GM18505 (cell line): ENCODE results near the gene SGCG.
"Not testable (repeated sequence)": the region's sequence is repeated elsewhere in the genome, so short reads cannot be mapped to it uniquely, and the experiment has no call there.

Source experiments
- ATAC-seq: cut with Tn5 transposase; IDR thresholded peaks from one replicate; pipeline ENCODE4 v1.9.1; 2021; ENCODE audit not compliant: unreplicated experiment
- POLR2A ChIP-seq: IDR thresholded peaks from 4 replicates; pipeline ENCODE4 v1.6.1; 2011; ENCODE audit warnings: borderline replicate concordance; ENCODE audit not compliant: insufficient read depth, insufficient read length; ENCODE audit errors: extremely low read depth

Gene SGCG

DNA sequence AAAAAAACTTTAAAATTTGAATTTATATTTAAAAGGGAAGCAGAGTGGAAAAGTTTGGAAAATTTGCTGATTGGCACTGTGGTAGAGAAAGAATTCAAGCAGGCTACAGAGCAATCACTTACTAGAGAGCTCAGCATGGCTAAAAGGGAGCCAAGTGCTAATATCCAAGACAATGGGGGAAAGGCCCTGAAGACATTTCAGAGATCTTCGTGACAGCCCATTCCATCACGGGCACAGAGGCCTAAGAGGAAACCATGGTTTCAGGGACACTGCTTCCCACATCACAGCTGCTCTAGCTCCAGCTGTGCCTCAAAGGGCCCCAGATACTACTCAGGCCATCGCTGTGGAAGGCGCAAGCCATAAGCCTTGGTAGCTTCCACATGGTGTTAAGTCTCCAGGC lies 73.7 kb downstream of the SGCG start:
- TF ChIP-seq POLR2A, result no peak
- no peak for ATAC-seq

DNA sequence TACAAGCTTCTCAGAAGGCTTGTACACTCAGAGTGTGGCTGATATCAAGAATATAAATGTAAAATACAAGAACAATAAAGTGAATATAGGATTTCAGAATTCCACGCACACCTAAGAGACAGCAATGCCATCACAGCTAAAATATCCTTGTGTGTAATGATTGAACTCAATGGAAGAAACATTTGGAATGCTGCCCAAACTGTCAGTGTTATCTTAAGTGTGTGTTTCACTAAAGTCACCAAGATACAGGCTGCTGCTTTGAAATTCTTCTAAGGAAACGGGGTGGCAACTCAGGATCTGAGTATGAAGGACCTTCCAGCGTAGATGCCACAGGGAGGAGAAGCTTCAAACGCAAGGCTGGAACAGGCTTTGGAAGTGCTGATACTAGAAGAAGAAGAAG lies 86.8 kb downstream of the SGCG start:
- TF ChIP-seq POLR2A, result no peak
- no peak for ATAC-seq

GRCh38 chr13:23268441-23268840 lies 87.7 kb downstream of the SGCG start:
- TF ChIP-seq POLR2A, result no peak
- ATAC-seq, result peak; percentile 88

GRCh38 chr13:23271331-23271730 lies 90.6 kb downstream of the SGCG start:
- TF ChIP-seq POLR2A, result no peak
- no peak for ATAC-seq

- no peak for TF ChIP-seq POLR2A
- no peak for ATAC-seq
These were observed 92.7 kb downstream of the SGCG start for GRCh38 chr13:23273498-23273897.

DNA sequence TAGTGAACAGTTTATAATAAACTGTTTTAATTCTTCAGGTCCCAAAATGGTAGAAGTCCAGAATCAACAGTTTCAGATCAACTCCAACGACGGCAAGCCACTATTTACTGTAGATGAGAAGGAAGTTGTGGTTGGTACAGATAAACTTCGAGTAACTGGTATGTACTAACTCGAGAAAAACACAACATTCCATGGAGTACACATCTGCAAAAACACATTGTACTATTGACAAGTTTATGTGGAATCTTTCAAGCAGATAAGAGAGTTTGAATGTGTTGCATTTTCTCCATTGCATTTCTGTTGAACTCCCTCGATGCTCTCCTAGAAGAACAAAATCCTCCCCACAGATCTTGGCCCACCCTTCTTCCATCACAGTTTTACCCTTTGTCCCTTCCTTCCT lies 98.5 kb downstream of the SGCG start:
- ATAC-seq, result no peak
- TF ChIP-seq POLR2A, result no peak

- TF ChIP-seq POLR2A, result no peak
- no peak for ATAC-seq
These were observed 107.8 kb downstream of the SGCG start for GRCh38 chr13:23288564-23288963.

GRCh38 chr13:23288995-23289394 lies 108.2 kb downstream of the SGCG start:
- no peak for ATAC-seq
- TF ChIP-seq POLR2A, result no peak

DNA sequence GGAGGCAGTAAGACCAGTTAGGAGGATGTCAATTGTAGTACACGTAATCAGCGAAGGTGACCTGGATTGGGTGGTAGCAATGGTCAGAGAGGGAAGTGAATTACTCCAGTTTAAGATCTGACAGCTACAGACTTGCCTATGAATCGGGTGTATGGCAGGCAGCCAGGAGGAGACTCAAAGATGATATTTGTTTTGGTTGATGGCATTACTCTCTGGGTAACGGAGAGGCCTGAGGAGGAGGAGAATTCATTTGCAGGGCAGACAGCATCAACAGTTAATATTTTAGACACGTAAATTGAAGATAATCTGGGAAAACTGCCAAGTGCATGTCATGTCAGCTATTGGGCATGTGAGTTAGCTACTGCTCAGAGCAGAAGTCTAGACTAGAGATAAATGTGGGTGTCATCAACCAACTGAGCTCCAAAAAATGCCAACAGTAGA lies 109.2 kb downstream of the SGCG start:
- no peak for TF ChIP-seq POLR2A
- ATAC-seq, result no peak

DNA sequence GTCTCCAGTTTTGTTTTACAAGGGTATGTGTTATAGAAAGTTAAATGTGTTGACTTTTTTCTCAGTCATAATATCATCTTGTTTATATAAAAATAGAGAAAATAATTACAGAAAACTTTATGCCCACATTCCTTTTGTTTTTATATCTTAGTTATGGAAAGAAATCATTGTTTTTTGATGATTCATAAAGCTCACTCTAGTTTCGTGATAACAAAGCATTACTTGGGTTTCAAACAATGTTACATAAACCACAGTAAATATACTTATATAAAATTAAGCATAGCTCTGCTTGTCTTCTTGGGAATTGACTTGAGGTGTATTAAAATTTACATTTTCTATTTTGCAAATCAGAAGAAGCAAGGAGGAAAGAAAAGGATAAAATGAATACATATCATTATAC lies 111.8 kb downstream of the SGCG start:
- TF ChIP-seq POLR2A, result no peak
- ATAC-seq, result no peak

DNA sequence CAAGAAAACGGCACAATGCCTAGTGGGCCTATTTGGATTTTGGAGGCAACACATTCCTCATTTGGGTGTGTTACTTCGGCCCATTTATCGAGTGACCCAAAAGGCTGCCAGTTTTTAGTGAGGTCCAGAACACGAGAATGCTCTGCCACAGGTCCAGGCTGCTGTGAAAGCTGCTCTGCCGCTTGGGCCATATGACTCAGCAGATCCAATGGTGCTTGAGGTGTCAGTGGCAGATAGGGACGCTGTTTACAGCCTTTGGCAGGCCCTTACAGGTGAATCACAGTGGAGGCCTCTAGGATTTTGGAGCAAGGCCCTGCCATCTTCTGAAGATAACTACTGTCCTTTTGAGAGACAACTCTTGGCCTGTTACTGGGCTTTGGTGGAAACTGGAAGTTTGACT lies 134.1 kb downstream of the SGCG start:
- not testable (repeated sequence) for ATAC-seq

DNA sequence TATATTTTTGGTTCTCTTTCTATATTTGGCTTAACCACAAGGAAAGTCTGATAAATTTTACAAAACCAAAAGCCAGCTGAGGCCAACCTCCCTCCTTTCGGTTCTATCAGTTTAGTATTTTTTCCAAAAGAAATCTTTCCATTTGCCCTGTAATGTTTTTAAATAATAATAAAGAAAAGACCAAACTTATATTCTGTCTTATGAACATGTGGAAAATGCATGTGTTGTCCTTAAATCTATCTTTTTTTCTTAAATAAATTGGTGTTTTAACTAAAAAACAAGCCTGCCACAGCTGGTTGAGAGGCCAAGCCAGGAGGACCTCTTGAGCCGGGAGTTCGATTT lies 139.1 kb downstream of the SGCG start:
- no peak for TF ChIP-seq POLR2A

GRCh38 chr13:23320926-23321534 lies 140.3 kb downstream of the SGCG start:
- ATAC-seq, result peak; percentile 22
- no peak for TF ChIP-seq POLR2A

More for the DNA sequence above, 139.1 kb downstream of the SGCG start:
- no peak for ATAC-seq

DNA sequence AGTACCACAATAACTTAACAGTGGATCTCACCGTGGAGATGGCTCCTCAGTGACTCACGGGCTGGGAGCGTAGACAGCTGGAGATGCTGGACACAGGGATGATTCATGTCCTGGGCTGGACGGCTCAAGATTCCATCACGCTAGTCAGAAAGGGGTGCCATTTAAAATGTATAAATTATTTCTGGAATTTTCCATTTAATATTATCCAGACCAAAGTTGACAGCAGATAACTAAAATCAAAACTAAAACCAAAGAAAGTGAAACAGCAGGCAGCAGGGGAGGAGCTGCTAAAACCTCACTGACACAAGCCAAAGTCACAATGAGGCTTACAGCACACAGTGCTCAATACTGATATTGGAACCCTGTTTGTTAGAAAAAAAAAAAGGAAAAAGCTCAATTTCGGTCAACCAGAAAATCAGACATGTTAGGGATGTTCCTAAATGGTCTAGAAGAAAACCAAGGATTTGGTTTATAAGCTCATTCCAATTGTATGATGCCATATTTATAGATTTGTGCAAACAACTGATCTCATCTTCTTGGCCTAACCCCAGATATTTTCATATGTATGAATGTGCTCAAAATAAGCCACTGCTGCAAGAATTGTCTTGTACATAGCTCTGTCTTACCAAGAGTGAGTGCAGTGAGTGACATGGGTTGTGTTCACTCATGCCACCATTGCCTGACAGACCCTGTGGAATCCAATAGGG lies 140.9 kb downstream of the SGCG start:
- TF ChIP-seq POLR2A, result no peak
- ATAC-seq, result peak; percentile 68

- no peak for TF ChIP-seq POLR2A
- ATAC-seq, result no peak
These were observed 141.9 kb downstream of the SGCG start for GRCh38 chr13:23322353-23323336.
